NCI-H510A treated with DMSO at 0.1 percent for 48 hours (cell line): ENCODE results near the gene ARHGAP45.
A peak's percentile ranks its signal among the peaks of the same experiment; 100 is the strongest.

Experiments
- DNase-seq: peaks from one replicate; lab custom pipeline; 2025; lab: John Stamatoyannopoulos, UW

The ARHGAP45 gene

DNA sequence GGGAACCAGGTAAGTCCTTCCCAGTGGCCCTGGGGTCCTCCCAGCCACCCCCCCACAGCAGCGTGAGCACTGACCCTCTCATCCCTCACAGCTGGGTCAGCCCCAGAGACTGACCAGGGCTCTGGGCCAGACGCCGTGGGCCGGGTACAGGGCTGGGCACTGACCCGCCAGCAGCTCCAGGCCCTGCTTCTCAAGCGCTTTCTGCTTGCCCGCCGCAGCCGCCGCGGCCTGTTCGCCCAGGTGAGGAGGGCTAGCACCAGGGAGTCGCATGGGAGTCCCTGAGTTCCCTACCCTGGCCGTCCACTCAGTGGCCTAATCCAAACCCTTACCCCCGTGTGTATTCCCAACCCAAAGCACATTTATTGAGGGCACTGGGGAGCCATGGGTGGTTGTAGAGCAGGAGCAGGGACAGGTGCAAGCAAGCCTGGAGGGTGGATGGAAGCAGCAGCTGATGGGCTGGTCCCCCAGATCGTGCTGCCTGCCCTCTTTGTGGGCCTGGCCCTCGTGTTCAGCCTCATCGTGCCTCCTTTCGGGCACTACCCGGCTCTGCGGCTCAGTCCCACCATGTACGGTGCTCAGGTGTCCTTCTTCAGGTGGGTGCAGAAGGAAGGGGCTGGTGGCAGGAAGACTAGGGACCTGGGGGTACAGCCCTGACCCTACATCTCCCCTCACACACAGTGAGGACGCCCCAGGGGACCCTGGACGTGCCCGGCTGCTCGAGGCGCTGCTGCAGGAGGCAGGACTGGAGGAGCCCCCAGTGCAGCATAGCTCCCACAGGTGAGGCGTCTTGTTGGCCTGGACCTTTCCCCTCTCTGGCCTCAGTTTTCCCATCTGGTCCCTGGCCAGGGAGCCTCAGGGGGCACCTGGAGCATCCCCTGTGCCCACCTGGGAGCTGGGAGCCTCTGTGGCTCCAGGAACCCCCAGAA lies 12.6 kb upstream of the ARHGAP45 start:
- no peak for DNase-seq

DNA sequence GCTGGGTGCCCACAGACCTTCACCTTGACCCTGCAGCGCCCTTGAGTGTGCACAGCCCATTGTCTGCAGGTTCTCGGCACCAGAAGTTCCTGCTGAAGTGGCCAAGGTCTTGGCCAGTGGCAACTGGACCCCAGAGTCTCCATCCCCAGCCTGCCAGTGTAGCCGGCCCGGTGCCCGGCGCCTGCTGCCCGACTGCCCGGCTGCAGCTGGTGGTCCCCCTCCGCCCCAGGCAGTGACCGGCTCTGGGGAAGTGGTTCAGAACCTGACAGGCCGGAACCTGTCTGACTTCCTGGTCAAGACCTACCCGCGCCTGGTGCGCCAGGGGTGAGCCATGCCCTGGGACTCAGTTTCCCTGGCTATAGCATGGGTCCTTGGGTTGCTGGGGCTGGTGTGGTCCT lies 11.9 kb upstream of the ARHGAP45 start:
- DNase-seq: no peak

DNA sequence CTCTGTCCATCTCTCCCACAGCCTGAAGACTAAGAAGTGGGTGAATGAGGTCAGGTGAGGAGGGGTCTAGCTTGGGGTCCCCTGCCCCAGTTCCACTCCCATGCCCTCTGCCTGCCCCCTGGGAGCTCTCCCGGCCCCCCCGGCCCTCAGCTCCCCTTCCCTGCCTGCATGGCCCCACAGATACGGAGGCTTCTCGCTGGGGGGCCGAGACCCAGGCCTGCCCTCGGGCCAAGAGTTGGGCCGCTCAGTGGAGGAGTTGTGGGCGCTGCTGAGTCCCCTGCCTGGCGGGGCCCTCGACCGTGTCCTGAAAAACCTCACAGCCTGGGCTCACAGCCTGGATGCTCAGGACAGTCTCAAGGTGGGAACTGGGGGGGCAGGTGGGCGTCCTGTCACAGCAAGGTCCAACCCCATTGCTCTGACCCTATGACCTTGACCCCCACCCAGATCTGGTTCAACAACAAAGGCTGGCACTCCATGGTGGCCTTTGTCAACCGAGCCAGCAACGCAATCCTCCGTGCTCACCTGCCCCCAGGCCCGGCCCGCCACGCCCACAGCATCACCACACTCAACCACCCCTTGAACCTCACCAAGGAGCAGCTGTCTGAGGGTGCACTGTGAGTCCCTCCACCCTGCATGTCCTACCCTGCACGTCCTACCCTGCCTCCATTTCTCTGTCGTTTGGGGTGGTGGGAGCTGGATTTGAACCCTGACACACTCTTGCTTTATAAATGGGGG lies 10.9 kb upstream of the ARHGAP45 start:
- DNase-seq: no peak

DNA sequence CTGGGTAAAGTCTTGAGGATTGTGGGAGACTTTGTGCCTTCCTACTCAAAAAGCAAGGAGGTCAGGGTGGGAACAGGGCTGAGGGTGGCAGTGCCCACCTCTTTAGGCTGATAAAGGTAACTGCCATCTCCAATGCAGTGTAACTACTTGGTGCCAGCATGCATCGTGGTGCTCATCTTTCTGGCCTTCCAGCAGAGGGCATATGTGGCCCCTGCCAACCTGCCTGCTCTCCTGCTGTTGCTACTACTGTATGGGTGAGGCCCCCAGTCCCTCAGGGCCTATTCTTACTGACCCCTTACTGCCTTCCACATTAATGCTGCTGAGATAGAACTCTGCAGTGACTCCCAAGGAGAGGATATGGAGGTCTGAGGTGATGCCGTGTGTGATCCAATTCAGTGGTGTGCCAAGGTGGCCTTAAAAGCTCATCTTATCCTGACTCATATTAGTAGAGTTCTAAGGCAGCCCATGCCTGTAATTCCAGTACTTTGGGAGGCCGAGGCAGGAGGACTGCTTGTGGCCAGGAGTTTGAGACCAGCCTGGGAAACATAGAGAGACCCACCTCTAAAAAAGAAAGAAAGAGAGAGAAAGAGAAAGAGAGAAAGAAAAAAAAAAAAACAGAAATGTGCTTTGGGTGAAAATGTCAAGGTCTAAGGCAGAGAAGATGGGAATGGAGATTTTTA lies 9.7 kb upstream of the ARHGAP45 start:
- DNase-seq: peak; percentile 7

DNA sequence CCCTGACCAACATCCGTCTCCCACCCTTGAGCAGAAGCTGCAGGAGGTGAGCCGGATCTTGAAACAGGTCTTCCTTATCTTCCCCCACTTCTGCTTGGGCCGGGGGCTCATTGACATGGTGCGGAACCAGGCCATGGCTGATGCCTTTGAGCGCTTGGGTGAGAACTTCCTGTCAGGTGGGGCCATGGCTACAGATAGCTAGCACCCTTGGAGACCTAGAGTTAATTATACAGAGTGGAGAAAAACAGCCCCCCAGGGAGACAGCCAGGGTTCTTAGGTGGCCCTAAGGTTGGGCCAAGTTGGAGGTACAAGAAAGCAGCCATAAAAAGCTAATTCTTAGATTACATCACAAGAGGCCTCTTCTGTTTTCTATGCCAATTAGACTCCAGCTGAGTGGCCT lies 8.9 kb upstream of the ARHGAP45 start:
- no peak for DNase-seq

DNA sequence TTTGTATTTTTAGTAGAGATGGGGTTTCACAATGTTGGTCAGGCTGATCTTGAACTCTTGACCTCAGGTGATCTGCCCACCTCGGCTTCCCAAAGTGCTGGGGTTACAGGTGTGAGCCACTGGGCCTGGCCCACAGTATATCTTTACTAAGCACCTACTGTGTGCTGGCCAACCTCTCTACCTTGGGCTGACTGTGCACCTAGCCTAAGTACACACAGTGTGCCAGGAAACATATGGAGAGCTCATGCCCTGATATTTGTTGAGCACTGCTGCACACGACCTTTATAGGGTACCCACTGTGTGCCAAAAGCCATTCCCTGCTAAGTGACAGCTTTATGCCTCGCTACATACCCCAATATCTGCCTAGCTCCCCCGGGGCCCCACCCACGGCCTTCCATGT lies 6.3 kb upstream of the ARHGAP45 start:
- no peak for DNase-seq

DNA sequence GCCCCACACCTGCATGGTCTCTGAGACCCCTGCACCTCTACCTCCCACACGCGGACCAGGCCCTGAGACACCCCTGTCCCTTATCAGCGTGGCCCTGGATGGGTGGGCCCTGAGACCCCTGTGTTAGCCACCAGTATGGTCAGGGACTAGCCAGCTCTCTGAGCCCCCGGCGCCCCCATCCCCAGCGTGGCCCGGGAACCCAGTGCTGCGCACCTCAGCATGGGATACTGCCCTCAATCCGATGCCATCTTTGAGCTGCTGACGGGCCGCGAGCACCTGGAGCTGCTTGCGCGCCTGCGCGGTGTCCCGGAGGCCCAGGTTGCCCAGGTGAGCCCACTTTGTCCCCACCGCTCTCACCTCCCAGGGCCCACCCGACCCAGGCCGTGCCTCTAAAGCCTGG lies 5.0 kb upstream of the ARHGAP45 start:
- DNase-seq: no peak

DNA sequence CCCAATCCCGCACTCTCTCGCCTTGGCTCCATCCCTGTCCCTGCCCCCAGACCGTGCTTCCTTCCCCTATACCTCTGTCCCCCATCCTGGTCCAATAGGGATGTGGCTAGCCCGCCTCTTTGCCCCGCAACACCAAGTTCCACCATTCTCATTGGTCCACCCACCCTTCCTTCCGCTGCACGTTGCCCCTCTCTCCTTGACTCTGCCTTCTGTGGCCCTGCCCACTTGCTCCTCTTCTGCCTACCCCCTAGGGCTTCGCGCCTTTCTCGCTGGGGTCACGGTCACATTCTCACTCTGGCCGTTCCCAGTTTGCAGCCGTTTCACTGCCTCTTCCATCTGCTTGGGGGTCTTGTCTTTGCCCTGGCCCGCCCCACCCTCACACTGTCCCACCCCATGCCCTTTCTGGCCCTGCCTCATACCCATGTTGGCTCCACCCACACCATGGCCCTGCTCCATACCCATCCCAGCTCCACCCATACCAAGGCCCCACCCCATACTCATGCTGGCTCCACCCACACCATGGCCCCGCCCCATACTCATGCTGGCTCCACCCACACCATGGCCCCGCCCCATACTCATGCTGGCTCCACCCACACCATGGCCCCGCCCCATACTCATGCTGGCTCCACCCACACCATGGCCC lies 4.5 kb upstream of the ARHGAP45 start:
- DNase-seq: no peak

DNA sequence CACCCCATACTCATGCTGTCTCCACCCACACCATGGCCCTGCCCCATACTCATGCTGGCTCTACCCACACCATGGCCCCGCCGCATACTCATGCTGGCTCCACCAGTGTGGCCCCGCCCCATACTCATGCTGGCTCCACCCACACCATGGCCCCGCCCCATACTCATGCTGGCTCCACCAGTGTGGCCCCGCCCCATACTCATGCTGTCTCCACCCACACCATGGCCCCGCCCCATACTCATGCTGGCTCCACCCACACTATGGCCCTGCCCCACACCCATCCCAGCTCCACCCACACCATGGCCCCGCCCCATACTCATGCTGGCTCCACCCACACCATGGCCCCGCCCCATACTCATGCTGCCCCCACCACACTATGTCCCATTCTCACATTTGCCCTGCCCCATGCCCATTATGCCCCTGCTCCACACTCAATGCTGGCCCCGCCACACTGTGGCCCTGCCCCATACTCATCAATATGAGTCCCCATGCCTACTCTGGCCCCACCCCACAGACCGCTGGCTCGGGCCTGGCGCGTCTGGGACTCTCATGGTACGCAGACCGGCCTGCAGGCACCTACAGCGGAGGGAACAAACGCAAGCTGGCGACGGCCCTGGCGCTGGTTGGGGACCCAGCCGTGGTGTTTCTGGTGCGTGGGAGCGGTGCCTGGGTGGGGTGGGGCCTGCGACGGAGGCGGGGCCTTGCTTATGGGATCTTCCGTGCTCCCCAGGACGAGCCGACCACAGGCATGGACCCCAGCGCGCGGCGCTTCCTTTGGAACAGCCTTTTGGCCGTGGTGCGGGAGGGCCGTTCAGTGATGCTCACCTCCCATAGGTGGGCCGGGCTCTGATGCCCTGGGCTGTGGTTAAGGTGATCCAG lies 3.7 kb upstream of the ARHGAP45 start:
- no peak for DNase-seq

DNA sequence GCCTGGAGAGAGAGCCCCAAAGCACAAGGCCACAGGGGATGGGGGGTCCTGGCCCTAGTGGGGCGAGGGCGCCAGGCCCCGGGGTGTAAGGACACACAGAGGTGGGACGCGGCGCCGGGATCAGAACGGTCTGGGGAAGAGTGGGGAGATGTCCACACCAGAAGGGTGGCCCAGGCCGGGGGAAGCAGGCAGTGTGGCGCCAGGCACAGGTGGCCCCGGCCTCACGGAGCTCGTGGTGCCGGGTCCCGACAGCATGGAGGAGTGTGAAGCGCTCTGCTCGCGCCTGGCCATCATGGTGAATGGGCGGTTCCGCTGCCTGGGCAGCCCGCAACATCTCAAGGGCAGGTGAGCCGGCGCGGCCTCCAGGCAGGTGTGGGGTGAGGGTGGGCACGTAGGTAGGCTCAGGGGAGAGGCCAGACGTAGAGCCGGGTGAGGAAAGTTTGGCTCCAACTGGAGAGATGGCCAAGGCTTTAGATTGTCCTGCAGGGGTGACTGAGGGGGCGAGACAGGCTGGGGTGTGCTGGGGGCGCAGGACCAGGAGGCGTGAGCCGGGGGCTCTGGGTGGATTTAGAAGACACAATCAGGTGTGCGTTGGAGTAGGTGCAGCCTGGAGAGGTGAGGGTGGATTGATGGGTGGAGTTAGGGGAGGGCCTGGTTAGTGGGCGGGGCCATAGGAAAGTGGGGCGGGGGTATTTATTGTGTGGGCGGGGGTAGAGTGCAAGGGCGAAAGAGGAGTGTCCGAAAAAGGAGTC lies 2.9 kb upstream of the ARHGAP45 start:
- no peak for DNase-seq

DNA sequence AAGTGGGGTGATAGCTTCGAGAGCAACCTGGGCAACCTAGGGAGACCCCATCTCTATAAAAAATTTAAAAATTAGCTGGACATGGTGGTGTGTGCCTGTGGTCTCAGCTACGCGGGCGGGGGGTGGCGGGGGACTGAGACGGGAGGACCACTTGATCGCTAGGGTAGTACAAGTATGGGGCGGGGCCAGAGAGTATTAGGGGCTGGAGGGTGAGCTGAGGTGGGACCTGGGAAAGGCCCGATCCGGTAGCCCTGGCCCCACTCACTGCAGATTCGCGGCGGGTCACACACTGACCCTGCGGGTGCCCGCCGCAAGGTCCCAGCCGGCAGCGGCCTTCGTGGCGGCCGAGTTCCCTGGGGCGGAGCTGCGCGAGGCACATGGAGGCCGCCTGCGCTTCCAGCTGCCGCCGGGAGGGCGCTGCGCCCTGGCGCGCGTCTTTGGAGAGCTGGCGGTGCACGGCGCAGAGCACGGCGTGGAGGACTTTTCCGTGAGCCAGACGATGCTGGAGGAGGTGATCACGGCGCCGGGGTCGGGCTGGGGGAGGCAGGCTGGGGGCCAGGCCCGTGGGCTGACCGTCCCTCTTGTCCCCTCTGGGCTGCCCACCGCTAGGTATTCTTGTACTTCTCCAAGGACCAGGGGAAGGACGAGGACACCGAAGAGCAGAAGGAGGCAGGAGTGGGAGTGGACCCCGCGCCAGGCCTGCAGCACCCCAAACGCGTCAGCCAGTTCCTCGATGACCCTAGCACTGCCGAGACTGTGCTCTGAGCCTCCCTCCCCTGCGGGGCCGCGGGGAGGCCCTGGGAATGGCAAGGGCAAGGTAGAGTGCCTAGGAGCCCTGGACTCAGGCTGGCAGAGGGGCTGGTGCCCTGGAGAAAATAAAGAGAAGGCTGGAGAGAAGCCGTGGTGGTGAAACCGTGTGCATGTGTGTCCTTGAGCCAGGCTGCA lies 2.0 kb upstream of the ARHGAP45 start:
- DNase-seq: peak; percentile 19

DNA sequence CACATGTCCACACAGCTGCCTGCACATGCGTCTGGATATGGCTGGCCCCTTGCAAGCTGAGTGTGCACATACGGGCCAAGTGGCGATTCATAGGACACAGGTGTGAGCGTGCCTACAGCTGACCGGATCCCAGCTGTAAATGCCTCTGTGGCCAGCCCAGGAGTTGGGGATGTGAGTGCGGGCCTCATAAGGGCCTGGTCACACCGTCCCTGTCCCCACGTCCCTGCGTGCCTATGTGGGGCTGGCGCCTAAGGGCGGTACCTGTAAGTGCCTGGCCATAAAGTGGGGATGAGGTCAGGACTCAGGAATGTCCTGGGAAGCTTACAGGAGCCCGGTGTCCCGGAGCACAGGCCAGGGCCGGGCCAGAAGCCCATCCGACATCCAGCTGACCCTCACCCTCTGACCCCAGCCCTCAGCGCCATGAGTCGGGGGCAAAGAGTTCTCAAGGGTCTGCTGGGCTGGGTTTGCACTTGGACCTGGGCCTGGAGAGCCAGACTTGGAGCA lies 1.3 kb upstream of the ARHGAP45 start:
- no peak for DNase-seq

DNA sequence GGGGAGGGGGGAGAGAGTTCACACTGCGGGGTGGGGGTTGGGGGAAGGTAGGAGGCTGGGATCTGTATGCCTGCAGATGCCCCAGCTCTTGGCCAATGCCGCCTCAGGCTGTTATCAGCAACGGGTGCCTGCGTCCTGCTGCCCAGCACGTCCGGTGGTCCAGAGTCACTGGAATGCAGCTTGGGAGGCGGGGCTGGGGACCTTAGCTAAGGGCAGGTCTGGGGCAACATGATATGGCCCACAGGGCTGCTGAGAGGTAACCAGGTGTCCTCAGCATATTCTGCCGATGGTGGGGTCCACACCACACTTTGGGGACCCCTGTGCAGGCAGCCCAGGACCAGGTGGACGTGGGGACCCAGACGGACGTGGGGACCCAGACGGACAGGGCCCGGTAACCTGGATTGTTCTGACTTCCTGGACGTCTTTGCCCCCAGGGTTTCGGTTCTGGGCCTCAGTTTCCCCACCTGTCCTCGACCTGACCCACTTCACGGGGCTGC lies 668 bp upstream of the ARHGAP45 start:
- no peak for DNase-seq

DNA sequence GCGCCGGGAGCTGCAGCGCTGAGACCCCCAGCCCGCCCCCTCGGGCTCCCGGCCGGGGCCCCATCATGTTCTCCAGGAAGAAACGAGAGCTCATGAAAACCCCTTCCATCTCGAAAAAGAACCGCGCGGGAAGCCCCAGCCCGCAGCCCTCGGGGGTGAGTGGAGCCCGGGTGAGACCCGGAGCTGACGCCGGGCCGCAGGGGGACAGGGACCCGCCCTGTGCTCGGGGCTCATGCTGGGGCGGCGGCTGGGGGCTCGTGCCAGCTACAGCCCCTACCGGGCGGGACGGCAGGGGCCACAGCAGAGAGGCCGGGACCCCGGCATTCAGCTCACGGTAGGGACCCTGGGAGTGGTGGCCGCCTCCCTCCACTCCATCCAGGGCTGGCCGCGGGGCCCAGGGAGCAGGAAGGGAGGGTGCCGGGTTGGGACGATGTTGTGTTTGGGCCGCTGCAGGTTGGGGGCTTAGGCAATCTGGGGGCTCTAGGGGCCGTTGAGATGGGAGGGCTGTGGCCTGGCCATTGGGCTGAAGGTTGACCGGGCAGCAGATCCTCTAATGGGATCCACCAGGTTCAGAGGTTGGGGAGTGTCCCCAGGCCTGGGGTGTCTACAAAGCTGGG lies 482 bp downstream of the ARHGAP45 start:
- no peak for DNase-seq

DNA sequence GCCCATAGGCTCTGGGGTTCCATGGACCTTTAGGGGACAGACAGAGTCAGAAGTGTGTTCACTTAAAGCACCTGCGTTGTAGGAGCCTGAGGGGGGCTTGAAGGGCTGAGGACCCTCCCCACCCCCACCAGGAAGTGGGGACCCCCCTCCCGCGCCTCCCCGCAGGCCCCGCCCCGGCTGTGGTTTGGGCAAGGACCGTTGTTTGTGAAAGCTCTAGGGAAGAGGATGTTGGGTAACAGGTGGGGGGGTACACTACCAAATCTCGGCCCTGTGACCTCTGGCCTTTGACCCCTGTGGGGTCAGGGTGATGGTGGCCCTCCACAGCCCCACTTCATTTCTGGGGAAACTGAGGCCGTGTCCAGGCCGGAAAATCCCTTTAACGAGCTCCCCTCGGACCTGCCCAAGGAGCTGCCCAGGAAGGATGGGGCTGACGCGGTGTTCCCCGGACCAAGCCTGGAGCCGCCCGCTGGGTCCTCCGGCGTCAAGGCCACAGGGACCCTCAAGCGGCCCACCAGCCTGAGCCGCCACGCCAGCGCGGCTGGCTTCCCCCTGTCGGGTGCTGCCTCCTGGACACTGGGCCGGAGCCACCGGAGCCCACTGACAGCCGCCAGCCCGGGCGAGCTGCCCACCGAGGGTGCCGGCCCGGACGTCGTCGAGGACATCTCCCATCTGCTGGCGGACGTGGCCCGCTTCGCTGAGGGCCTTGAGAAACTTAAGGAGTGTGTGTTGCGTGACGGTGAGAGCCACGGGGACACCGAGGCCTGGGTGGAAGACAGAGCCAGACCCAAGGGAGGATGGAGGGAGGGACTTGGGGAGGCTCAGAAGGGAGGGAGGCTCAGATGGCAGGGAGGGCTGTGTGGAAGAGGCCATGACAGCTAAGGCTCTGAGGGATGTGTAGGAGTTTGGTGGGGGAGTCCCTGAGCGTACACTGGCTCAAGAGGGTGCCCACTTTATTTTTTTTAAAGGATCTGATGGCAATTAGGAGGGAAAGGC lies 1.3 kb downstream of the ARHGAP45 start:
- no peak for DNase-seq

DNA sequence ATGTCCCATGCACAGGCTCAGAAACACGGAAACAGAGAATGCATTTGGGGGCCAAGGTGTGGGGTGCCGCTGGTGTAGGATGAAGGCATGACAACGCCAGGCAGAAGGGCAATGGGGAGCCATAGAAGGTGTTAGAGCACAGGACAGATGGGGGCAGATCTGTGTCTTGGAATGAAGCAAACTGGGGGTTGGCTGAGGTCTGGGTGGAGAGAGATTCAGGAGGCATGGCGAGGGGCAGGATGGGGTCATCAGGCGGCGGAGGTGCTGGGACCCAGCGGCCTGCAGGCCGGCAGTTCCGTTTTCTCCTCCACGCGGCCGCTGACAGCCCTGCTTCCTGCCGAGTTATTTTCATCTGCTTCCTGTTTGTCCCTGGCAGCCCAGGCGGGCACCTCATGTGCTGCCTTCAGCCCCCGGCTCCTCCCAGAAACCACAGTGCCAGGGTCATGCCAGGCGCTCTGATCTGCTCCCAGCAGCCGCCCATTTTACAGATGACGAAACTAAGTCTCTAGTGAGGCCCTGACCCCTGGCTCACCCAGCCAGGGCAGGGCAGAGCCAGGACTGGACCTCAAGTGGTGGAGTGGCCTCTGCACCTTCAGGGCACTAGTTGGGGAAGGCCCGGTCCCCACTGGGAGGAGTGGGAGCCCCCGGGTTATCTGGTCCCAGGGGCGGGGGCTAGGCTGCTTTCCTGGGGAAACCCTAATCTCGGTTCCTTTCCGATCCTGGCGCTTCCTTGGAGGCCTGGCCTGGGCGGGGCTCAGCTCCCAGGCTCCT lies 2.2 kb downstream of the ARHGAP45 start:
- DNase-seq: no peak

DNA sequence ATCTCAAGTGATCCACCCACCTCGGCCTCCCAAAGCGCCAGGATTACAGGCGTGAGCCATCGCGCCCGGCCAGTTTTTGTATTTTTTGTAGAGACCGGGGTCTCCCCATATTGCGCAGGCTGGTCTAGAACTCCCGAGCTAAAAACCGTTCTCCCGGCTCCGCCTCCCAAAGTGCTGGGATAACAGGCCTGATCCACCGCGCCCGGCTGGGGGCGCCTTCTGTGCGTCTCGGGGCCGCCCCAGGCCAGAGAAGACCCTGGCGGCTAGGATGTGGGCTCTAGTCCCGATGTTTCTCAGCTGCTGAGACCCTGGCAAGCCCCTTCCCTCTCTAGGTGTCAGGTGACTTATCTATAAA lies 3.6 kb downstream of the ARHGAP45 start:
- no peak for DNase-seq
